ENCODE data around the gene EXOC6B.

DNA sequence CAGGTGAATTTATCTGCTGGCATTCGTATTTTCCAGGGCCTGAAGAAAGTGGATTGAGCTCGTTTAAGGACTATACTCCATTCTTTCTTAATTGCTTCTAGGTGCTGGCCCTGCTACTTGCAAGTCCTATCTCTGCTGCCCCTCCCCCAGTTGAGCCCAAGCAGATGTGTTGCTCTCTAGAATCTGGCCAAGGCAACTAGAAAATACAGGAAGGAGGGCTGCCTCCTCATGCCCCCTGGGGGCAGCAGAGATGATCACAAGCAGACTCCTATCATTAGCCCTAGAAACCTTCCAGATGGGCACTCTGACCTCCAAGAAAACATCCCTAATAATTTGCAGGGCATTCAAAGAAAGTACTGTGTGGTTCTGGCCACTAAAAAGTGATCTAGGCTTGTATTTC lies 605.7 kb downstream of the EXOC6B start:
- TF ChIP-seq POLR2A (IDR thresholded peaks at IDR 0.05; ENCODE audit: low read length): no peak
- no peak for TF ChIP-seq BHLHE40 (IDR thresholded peaks at IDR 0.05; ENCODE audit: low read depth, low read length)
- TF ChIP-seq TFCP2L1 (CRISPR knock-in tag; IDR thresholded peaks at IDR 0.05): no peak
- no peak for TF ChIP-seq RCOR1 (IDR thresholded peaks at IDR 0.05; ENCODE audit: low read depth, low read length)
- TF ChIP-seq, protein P1, sequence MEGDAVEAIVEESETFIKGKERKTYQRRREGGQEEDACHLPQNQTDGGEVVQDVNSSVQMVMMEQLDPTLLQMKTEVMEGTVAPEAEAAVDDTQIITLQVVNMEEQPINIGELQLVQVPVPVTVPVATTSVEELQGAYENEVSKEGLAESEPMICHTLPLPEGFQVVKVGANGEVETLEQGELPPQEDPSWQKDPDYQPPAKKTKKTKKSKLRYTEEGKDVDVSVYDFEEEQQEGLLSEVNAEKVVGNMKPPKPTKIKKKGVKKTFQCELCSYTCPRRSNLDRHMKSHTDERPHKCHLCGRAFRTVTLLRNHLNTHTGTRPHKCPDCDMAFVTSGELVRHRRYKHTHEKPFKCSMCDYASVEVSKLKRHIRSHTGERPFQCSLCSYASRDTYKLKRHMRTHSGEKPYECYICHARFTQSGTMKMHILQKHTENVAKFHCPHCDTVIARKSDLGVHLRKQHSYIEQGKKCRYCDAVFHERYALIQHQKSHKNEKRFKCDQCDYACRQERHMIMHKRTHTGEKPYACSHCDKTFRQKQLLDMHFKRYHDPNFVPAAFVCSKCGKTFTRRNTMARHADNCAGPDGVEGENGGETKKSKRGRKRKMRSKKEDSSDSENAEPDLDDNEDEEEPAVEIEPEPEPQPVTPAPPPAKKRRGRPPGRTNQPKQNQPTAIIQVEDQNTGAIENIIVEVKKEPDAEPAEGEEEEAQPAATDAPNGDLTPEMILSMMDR (IDR thresholded peaks at IDR 0.05): 0 out of 3 replicates have a peak, but pooled peaks have one; percentile 18
- no peak for TF ChIP-seq JUN (IDR thresholded peaks at IDR 0.05)
- TF ChIP-seq, protein P2, sequence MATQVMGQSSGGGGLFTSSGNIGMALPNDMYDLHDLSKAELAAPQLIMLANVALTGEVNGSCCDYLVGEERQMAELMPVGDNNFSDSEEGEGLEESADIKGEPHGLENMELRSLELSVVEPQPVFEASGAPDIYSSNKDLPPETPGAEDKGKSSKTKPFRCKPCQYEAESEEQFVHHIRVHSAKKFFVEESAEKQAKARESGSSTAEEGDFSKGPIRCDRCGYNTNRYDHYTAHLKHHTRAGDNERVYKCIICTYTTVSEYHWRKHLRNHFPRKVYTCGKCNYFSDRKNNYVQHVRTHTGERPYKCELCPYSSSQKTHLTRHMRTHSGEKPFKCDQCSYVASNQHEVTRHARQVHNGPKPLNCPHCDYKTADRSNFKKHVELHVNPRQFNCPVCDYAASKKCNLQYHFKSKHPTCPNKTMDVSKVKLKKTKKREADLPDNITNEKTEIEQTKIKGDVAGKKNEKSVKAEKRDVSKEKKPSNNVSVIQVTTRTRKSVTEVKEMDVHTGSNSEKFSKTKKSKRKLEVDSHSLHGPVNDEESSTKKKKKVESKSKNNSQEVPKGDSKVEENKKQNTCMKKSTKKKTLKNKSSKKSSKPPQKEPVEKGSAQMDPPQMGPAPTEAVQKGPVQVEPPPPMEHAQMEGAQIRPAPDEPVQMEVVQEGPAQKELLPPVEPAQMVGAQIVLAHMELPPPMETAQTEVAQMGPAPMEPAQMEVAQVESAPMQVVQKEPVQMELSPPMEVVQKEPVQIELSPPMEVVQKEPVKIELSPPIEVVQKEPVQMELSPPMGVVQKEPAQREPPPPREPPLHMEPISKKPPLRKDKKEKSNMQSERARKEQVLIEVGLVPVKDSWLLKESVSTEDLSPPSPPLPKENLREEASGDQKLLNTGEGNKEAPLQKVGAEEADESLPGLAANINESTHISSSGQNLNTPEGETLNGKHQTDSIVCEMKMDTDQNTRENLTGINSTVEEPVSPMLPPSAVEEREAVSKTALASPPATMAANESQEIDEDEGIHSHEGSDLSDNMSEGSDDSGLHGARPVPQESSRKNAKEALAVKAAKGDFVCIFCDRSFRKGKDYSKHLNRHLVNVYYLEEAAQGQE (IDR thresholded peaks at IDR 0.05): no peak
- TF ChIP-seq RAD21 (conservative IDR thresholded peaks at IDR 0.05 in 1 of 2, IDR thresholded peaks at IDR 0.05 in 1 of 2): peak in 1 of 2 experiments; percentile 49; a peak in 3 of 5 replicates
- TF ChIP-seq PBX3 (IDR thresholded peaks at IDR 0.05): no peak
- no peak for TF ChIP-seq MAZ (IDR thresholded peaks at IDR 0.05; ENCODE audit: borderline replicate concordance, low read depth, low read length)
- no peak for TF ChIP-seq EP300 (IDR thresholded peaks at IDR 0.05)
